Stimulated activated naive CD8-positive, alpha-beta T cell treated with anti-CD3 and anti-CD28 coated beads, Interleukin-15, amount 100 ng/mL, for 72 hours (primary cell): ENCODE results near the gene CES3.

Experiments used
- ATAC-seq: fragments of 150-1000 bp; cut with Tn5 transposase; 2 replicates; pipeline ENCODE4 v1.10.0; 2021; ENCODE audit warnings: mild to moderate bottlenecking, moderate library complexity
- DNase-seq, 2 donors: peaks; one replicate each; pipeline ENCODE4 v3.0.0; 2021 to 2022
- H3K27ac Mint-ChIP-seq, 2 donors: one replicate each; pipeline ENCODE4 v1.8.0; 2022; ENCODE audit warnings: mild to moderate bottlenecking in 2 of 2, mixed read lengths in 2 of 2, moderate library complexity in 2 of 2
- H3K27me3 Mint-ChIP-seq: one replicate; pipeline ENCODE4 v1.8.0; 2022; ENCODE audit warnings: mixed read lengths
- H3K4me1 Mint-ChIP-seq: one replicate; pipeline ENCODE4 v1.8.0; 2022; ENCODE audit warnings: mild to moderate bottlenecking, mixed read lengths
- H3K4me3 Mint-ChIP-seq, 2 donors: one replicate each; pipeline ENCODE4 v1.8.0; 2022; ENCODE audit warnings: mild to moderate bottlenecking in 2 of 2, mixed read lengths in 2 of 2, moderate library complexity in 1 of 2
- H3K9me3 Mint-ChIP-seq, 2 donors: one replicate each; pipeline ENCODE4 v1.8.0; 2022; ENCODE audit warnings: mixed read lengths in 2 of 2

Gene CES3

GRCh38 chr16:66961065-66961744 is at the start of gene CES3:
Gene CES3 (plus strand): TSS chr16:66961266. CDS start chr16:66961308, 42 bp downstream.
- Mint-ChIP-seq H3K27me3 (peaks cover 8% of the 10 kb centered on the region), H3K9me3 (no peaks in the 10 kb centered on the region), H3K4me3 (peak within 1 kb of the TSS; percentile 68 to 77), H3K4me1 (peaks cover 34% of the 10 kb centered on the region), H3K27ac (peak within 1 kb of the TSS; percentile 54 to 55)
- peak; percentile 70 to 74 for DNase-seq
- ATAC-seq, result peak; percentile 98

- Mint-ChIP-seq H3K27me3 (peaks cover 13% of the 10 kb centered on the region), H3K9me3 (no peaks in the 10 kb centered on the region), H3K4me1 (peaks cover 6% of the 10 kb centered on the region), H3K27ac (peak overlapping the region in 1 of 2 donors; percentile 13), H3K4me3 (no peak overlapping the region)
- DNase-seq, result no peak
- no peak for ATAC-seq
These were observed 49.3 kb upstream of the CES3 start for GRCh38 chr16:66911801-66912200.

- H3K4me1 Mint-ChIP-seq, result no peaks in the 10 kb centered on the region
- no peak overlapping the region for H3K4me3 Mint-ChIP-seq
- H3K27ac Mint-ChIP-seq, result no peak overlapping the region
- H3K9me3 Mint-ChIP-seq, result no peaks in the 10 kb centered on the region
- DNase-seq (no peak), ATAC-seq (no peak)
- peaks cover 12% of the 10 kb centered on the region for H3K27me3 Mint-ChIP-seq
These were observed 48.0 kb upstream of the CES3 start for GRCh38 chr16:66913081-66913480.

- no peak for ATAC-seq
- Mint-ChIP-seq H3K27me3 (peaks cover 6% of the 10 kb centered on the region), H3K27ac (peak overlapping the region in 1 of 2 donors; percentile 68), H3K4me3 (no peak overlapping the region), H3K9me3 (no peaks in the 10 kb centered on the region), H3K4me1 (no peaks in the 10 kb centered on the region)
- no peak for DNase-seq
These were observed 47.4 kb upstream of the CES3 start for GRCh38 chr16:66913711-66914110.

- Mint-ChIP-seq H3K27ac (no peak overlapping the region), H3K4me1 (no peaks in the 10 kb centered on the region), H3K9me3 (no peaks in the 10 kb centered on the region), H3K27me3 (peaks cover 13% of the 10 kb centered on the region), H3K4me3 (no peak overlapping the region)
- ATAC-seq, result no peak
- no peak for DNase-seq
These were observed 46.5 kb upstream of the CES3 start for GRCh38 chr16:66914541-66914940.

GRCh38 chr16:66915041-66915440 is 46.0 kb upstream of the CES3 start:
- H3K4me1 Mint-ChIP-seq, result no peaks in the 10 kb centered on the region
- peaks cover 18% of the 10 kb centered on the region for H3K27me3 Mint-ChIP-seq
- no peaks in the 10 kb centered on the region for H3K9me3 Mint-ChIP-seq
- DNase-seq (no peak), ATAC-seq (no peak)
- H3K4me3 Mint-ChIP-seq, result no peak overlapping the region
- no peak overlapping the region for H3K27ac Mint-ChIP-seq

- Mint-ChIP-seq H3K4me3 (no peak overlapping the region), H3K9me3 (no peaks in the 10 kb centered on the region), H3K4me1 (no peaks in the 10 kb centered on the region), H3K27ac (no peak overlapping the region), H3K27me3 (peaks cover 32% of the 10 kb centered on the region)
- no peak for ATAC-seq
- no peak for DNase-seq
These were observed 44.5 kb upstream of the CES3 start for GRCh38 chr16:66916518-66916917.

GRCh38 chr16:66917741-66918140 is 43.3 kb upstream of the CES3 start:
- Mint-ChIP-seq H3K27me3 (peaks cover 36% of the 10 kb centered on the region), H3K27ac (no peak overlapping the region), H3K4me1 (no peaks in the 10 kb centered on the region), H3K4me3 (no peak overlapping the region), H3K9me3 (no peaks in the 10 kb centered on the region)
- ATAC-seq, result no peak
- no peak for DNase-seq

- Mint-ChIP-seq H3K27me3 (peaks cover 42% of the 10 kb centered on the region), H3K4me1 (no peaks in the 10 kb centered on the region), H3K27ac (peak overlapping the region in 1 of 2 donors; percentile 48), H3K4me3 (no peak overlapping the region), H3K9me3 (no peaks in the 10 kb centered on the region)
- no peak for DNase-seq
- no peak for ATAC-seq
These were observed 42.7 kb upstream of the CES3 start for GRCh38 chr16:66918355-66918754.

- no peak within 1 kb of the TSS for H3K4me3 Mint-ChIP-seq
- ATAC-seq (no peak), DNase-seq (no peak)
- H3K27ac Mint-ChIP-seq, result peak within 1 kb of the TSS; percentile 5 to 48
- no peaks in the 10 kb centered on the region for H3K9me3 Mint-ChIP-seq
- no peaks in the 10 kb centered on the region for H3K4me1 Mint-ChIP-seq
- peaks cover 48% of the 10 kb centered on the region for H3K27me3 Mint-ChIP-seq
These were observed 42.1 kb upstream of the CES3 start, which contains the start of gene CDH16 for GRCh38 chr16:66918803-66919568. Gene CDH16 (minus strand): TSS chr16:66918885. CDS start chr16:66918065, 820 bp downstream.

- H3K27me3 Mint-ChIP-seq, result peaks cover 55% of the 10 kb centered on the region
- no peaks in the 10 kb centered on the region for H3K4me1 Mint-ChIP-seq
- H3K27ac Mint-ChIP-seq, result no peak overlapping the region
- H3K9me3 Mint-ChIP-seq, result no peaks in the 10 kb centered on the region
- DNase-seq (no peak), ATAC-seq (no peak)
- H3K4me3 Mint-ChIP-seq, result no peak overlapping the region
These were observed 41.3 kb upstream of the CES3 start for GRCh38 chr16:66919569-66920298.

GRCh38 chr16:66920299-66920590 is 40.8 kb upstream of the CES3 start:
- no peak overlapping the region for H3K27ac Mint-ChIP-seq
- DNase-seq (no peak), ATAC-seq (no peak)
- H3K27me3 Mint-ChIP-seq, result peaks cover 55% of the 10 kb centered on the region
- H3K9me3 Mint-ChIP-seq, result no peaks in the 10 kb centered on the region
- no peak overlapping the region for H3K4me3 Mint-ChIP-seq
- H3K4me1 Mint-ChIP-seq, result peaks cover 1% of the 10 kb centered on the region

GRCh38 chr16:66920924-66921680 is 40.0 kb upstream of the CES3 start:
- no peak overlapping the region for H3K4me3 Mint-ChIP-seq
- H3K27ac Mint-ChIP-seq, result no peak overlapping the region
- DNase-seq (no peak), ATAC-seq (no peak)
- H3K9me3 Mint-ChIP-seq, result no peaks in the 10 kb centered on the region
- peaks cover 63% of the 10 kb centered on the region for H3K27me3 Mint-ChIP-seq
- H3K4me1 Mint-ChIP-seq, result peaks cover 10% of the 10 kb centered on the region

GRCh38 chr16:66921729-66922450 is 39.2 kb upstream of the CES3 start:
- no peak overlapping the region for H3K4me3 Mint-ChIP-seq
- no peak for DNase-seq
- H3K4me1 Mint-ChIP-seq, result peaks cover 16% of the 10 kb centered on the region
- no peak overlapping the region for H3K27ac Mint-ChIP-seq
- no peak for ATAC-seq
- no peaks in the 10 kb centered on the region for H3K9me3 Mint-ChIP-seq
- peaks cover 71% of the 10 kb centered on the region for H3K27me3 Mint-ChIP-seq

- H3K27me3 Mint-ChIP-seq, result peaks cover 73% of the 10 kb centered on the region
- peaks cover 30% of the 10 kb centered on the region for H3K4me1 Mint-ChIP-seq
- H3K4me3 Mint-ChIP-seq, result no peak overlapping the region
These were observed 37.8 kb upstream of the CES3 start for GRCh38 chr16:66923247-66923731.

More at GRCh38 chr16:66923247-66923731, 37.8 kb upstream of the CES3 start:
- Mint-ChIP-seq H3K27ac (no peak overlapping the region), H3K9me3 (no peaks in the 10 kb centered on the region)
- DNase-seq (no peak), ATAC-seq (no peak)
